Stimulated activated CD4-positive, alpha-beta T cell treated with anti-CD3 and anti-CD28 coated beads, Interleukin-4, amount 100 ng/mL, for 24 hours (primary cell): Measurements from ENCODE around the gene MAT2B.

Experiments
- DNase-seq: peaks from one replicate; pipeline ENCODE4 v3.0.0-alpha.2; 2020

Gene MAT2B

DNA sequence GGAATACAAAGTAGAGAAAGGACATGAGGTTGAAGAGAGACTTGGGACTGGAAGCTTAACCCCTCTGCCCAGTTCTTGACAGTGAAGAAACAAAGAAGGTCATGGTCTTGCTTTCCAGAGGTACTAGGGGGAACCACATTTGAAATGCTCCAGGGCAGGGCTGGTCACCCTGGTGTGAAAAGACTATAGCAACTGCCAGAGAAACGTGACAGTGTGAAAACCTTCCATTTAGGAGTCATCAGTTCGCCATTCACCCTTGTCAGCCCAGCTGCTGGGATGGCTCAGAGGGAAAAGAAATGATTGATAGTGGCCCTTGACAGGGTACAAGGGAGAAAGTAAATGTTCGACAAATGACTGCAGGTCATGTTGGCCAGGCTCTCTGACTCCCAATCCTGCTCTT, 56.7 kb downstream of the MAT2B start:
- no peak for DNase-seq

DNA sequence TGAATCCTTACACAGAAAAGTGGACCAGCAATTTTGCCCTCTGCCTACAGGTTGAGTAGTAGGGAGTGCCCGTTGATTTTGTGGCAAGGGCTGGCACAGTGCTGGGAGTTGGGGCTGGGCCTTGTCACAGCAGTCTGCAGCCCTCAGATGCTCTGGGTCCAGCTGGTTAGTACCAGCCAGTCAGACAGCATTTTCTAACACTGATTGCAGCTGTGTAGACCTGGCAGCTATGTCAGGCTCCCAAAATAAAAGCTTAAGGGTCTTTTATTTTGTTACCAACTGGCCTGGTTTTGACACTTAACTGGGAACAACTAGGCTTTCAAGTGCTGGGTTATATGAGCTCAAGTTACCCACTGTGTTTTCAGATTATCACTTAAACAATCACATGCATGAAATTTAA, 57.7 kb downstream of the MAT2B start:
- DNase-seq: no peak

DNA sequence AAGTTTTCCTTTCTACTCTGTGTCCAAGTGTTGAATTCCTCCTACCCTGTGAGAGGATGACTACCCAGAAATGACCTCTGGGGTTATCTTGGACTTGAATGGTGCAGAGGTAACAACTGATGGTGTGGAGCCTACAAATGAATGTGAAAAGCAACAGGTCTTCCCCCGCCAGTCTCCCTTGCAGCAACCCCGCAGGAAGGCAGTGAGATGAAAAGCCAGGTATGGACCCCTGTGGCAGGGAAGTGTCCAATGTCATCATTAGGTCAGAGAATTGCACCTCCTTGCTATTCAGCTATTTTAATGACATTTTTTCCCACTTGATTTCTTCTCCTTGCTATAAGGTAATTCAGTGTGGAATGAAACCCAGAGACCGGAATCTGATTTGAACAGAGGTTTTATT, 58.5 kb downstream of the MAT2B start:
- DNase-seq: no peak

DNA sequence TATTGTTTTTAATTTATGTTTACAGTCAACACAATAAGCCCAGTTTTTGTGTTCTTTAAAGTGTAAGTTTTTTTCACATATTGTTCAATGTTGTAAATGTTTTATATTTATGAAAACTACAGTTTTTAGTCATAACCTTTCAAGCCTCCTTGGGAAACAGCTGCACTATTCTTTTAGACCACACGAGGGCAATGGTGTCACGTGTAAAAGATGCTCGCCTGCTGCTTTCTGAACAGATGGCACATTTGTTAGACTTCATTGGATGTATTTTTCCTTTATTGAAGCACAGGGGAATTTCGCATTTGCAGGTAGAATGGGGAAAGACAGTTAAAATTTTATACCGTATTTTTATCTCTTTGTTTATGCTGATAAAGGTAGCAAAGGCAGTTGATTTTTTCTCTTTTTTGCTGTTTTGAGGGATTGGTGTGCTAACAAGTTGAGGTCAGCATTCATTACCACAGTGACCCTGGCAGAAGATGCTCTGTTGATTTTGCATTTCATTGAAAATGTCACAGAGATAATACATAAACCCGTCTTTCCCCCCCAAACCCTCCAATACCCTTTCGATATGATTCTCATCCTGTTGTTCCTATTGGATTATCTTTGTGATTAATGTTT, 59.0 kb downstream of the MAT2B start:
- peak; percentile 70 for DNase-seq

DNA sequence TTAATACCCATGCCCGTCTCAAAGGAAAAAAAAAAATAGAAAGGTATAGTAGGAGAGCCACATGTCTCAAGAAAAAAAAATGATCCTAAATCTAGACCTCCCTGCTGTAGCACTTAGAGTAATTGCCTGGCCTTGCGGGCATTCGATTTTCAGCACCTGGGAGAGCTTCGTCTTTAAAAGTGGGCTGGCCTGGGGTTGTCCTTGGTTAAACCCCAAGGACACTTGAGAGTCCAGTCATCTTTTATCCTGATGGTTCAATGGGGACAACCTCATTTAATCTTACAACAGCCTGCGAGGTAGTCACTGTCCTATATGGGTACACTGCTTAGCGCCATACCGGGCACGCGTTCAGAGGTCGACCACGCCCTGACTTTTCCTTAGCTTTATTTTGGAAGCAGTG, 60.1 kb downstream of the MAT2B start:
- no peak for DNase-seq

DNA sequence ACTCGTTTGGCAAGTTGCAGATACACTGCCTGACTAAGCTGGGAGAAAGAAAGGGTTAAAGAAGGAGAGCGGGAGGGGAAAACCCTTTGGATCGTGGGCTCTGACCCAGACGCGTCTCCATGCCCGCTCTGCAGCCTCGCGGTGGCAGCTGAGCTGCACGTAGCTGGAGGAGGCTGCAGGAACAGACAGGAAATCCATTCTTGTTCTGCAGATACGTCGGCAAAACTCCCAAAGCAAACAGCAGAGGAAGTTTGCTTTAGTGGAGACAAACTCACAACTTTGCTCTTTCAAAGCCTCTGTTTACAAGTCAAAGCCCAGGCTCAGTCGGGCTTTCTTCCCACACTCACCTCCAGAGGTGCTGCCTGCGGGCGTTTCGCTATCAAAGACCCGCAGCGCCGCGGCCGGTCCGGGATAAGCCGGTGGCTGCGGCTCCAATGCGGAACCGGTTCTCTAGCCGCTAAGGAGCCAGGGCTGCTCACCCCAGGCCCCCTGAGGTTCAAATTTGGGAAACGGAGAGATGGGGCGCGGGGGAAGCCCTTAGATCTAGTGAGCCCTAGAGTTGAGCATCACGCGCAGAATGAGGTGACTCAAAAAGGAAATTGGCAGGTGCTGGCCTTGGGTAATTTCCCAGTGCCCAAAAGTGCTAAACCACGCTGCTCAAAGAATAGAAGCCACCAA, 60.7 kb downstream of the MAT2B start:
- DNase-seq: peak; percentile 17

DNA sequence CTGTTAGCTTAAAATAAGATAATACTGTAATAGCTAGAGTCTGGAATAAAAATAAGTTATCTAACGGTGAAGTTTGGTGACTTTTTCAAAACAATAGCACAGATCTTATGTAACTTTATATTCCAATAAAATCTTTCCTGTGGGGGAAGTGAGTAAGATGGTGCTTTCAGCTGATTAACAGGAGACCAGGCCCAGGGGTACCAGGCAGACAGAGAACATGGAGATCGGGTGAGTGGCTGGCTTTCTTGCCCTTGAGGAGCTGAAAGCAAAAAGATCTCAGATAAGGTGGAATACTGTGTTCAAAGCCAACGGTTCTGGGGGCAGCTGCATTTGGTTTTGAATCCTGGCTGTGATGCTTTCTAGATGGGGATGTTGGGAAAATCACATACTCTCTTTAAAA, 61.3 kb downstream of the MAT2B start:
- DNase-seq: no peak

DNA sequence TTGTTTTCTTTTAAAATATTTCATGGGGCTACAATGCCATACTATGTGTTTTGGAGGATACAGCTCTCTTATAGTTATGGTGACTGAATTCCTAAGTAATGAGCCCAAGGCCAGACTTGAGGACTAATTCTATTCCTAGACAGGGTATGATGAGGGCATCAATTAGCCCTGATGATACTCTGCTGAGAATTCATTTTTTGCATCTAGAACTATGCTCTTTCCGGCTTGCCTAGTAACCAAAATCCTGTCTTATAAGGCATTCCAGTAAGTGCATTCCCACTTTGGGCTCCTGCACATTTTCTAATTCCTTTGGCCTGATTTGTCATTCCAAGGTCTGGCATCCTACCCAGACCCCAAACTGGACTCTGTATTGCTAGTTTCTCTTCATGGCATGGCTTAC, 62.4 kb downstream of the MAT2B start:
- no peak for DNase-seq
